ENCODE data around the gene KAT6B.

KAT6B gene

GRCh38 chr10:75010373-75010772 is 184.0 kb downstream of the KAT6B start:
- no peak for TF ChIP-seq CTCF (IDR thresholded peaks at IDR 0.05; ENCODE audit: low read depth, low read length)
- Histone ChIP-seq H3K4me1 (no peaks in the 10 kb centered on the region; the same call in 1 of the 2 replicates), H3K4me3 (ENCODE audit: low read depth, low read length) (no peak overlapping the region), H3K27me3 (no peaks in the 10 kb centered on the region), H3K36me3 (no peaks in the 10 kb centered on the region), H3K9me3 (no peaks in the 10 kb centered on the region)
- DNase-seq, result no peak

DNA sequence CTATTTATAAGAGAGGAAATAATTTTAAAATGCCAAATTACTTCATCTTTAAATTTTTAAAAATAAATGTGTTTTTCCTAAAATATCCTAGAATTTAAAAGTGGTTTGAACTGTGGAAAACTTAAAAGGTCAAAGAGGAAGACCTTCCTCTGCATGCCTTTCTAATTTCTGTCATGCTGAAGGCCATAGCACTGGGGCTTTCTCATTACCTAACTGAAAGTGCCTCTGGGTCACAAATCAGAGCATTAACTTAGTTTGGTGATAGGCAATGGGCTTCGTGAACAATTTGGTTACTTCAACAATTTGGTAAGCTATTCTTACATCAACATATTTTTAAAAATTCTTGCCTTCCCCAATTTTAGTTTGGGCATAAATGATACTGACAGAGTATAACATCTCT is 184.8 kb downstream of the KAT6B start:
- Histone ChIP-seq H3K4me3 (ENCODE audit: low read depth, low read length) (no peak overlapping the region), H3K27me3 (no peaks in the 10 kb centered on the region), H3K9me3 (no peaks in the 10 kb centered on the region), H3K36me3 (no peaks in the 10 kb centered on the region), H3K4me1 (peaks cover 7% of the 10 kb centered on the region)
- no peak for DNase-seq
- no peak for TF ChIP-seq CTCF (IDR thresholded peaks at IDR 0.05; ENCODE audit: low read depth, low read length)

GRCh38 chr10:75012471-75012870 is 186.1 kb downstream of the KAT6B start:
- H3K9me3 ChIP-seq, result no peaks in the 10 kb centered on the region
- no peak for TF ChIP-seq CTCF (IDR thresholded peaks at IDR 0.05; ENCODE audit: low read depth, low read length)
- DNase-seq, result no peak
- no peaks in the 10 kb centered on the region for H3K36me3 ChIP-seq
- no peaks in the 10 kb centered on the region for H3K27me3 ChIP-seq
- H3K4me3 ChIP-seq (ENCODE audit: low read depth, low read length), result no peak overlapping the region
- peaks cover 8% of the 10 kb centered on the region for H3K4me1 ChIP-seq

- Histone ChIP-seq H3K9me3 (no peaks in the 10 kb centered on the region), H3K4me3 (ENCODE audit: low read depth, low read length) (no peak overlapping the region), H3K27me3 (no peaks in the 10 kb centered on the region), H3K4me1 (peaks cover 8% of the 10 kb centered on the region), H3K36me3 (no peaks in the 10 kb centered on the region)
- no peak for DNase-seq
- TF ChIP-seq CTCF (IDR thresholded peaks at IDR 0.05; ENCODE audit: low read depth, low read length), result no peak
These were observed 186.6 kb downstream of the KAT6B start for GRCh38 chr10:75013007-75013406.

DNA sequence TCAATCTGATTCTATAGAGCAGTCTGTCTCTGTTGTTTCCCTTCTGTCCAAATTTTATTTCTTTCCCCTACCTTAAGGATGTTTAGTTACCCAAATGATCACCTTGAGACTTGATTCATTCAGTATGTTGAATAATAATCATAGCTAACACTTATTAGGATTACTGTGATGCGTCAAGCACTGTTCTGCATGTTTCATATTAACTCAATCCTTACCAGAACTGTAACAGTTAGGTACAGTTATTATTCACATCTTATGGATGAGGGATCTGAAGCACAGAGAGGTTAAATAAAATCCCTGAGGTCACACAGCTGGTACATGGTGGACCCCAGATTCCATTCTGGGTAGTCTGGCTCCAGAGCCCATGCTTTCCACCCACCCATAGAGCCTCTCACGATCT is 187.1 kb downstream of the KAT6B start:
- no peak for TF ChIP-seq CTCF (IDR thresholded peaks at IDR 0.05; ENCODE audit: low read depth, low read length)
- H3K27me3 ChIP-seq, result no peaks in the 10 kb centered on the region
- DNase-seq, result no peak
- no peaks in the 10 kb centered on the region for H3K36me3 ChIP-seq
- H3K4me3 ChIP-seq (ENCODE audit: low read depth, low read length), result no peak overlapping the region
- no peaks in the 10 kb centered on the region for H3K9me3 ChIP-seq
- peaks cover 8% of the 10 kb centered on the region for H3K4me1 ChIP-seq

DNA sequence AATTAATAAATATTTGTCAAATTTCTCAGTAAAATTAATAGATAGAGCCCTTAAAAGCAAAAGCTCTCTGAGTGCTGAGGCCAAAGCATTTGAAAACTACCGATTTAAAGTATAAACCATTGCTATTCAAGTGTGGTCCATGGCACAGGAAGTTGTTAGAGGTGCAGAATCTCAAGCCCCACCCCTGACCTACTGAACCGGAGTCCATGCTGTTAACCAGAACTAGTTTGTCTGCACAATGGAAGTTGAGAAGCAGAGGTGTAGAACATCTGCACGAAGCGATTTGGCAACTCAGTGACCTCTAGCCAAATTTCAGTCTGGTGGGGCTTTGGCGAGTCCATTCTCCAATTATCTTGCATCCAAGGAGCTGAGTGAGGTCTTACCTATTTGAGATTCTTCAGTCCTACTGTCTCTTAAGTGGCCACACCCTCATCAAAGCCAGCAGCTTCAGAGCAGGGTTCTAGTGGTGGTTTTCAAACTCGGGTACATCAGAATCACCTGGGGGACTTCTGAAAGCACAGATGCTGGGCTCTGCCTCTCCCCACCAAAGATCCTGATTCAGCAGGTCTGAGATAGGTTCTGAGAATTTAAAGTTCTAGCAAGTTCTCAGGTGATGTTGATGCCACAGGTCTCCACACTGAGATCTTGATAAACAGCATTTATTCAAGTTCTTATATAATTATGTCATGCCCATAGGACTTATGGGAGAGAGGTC is 188.3 kb downstream of the KAT6B start:
- Histone ChIP-seq H3K27me3 (no peaks in the 10 kb centered on the region), H3K4me3 (ENCODE audit: low read depth, low read length) (no peak overlapping the region), H3K36me3 (no peaks in the 10 kb centered on the region), H3K9me3 (no peaks in the 10 kb centered on the region), H3K4me1 (peaks cover 8% of the 10 kb centered on the region)
- TF ChIP-seq CTCF (IDR thresholded peaks at IDR 0.05; ENCODE audit: low read depth, low read length), result no peak
- no peak for DNase-seq

All from BE2C (cell line).